GM21723 (cell line): Measurements from ENCODE around the gene KCNK1.
A peak's percentile ranks its signal among the peaks of the same experiment; 100 is the strongest.
"Not testable (repeated sequence)": the region's sequence is repeated elsewhere in the genome, so short reads cannot be mapped to it uniquely, and the experiment has no call there.

ENCODE experiments used
- ATAC-seq: cut with Tn5 transposase; IDR thresholded peaks from one replicate; pipeline ENCODE4 v1.9.1; 2021; ENCODE audit warnings: mild to moderate bottlenecking, moderate library complexity; ENCODE audit not compliant: unreplicated experiment

Gene KCNK1

DNA sequence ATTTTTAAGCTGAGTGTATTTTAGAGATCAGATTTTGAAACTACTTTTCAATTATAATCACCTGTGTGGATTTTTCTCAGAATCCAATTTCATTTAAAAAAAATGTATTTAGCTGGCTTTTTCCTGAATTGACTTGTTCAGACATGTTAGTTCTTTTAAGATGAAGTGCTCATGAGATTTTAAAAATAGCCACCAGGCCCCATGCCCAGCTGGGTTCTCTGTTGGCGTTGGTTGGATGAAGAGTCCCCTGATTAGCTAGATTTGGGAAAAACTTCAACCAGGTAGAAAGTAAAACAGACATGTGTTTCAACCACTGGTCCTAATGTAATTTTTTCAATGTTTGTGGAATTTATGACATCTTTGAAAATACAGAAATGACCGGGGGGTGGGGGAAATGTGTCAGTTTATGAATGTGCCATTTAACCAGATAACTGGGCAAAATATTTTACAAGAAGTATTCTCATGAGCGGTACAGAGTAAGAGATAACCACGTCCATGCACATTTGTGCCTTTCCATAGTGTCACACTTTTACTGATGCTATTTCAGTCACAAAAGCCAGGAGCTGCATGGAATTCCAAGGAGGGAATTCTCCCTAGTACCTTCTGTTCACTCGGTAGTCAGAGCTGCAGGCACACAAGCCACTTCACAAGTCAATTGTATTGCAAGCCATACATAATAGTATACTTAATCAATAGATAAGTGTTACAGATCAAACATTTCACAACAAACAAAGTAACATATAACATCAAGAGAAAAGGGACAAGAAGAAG, 51.1 kb downstream of the KCNK1 start:
- ATAC-seq, result no peak

DNA sequence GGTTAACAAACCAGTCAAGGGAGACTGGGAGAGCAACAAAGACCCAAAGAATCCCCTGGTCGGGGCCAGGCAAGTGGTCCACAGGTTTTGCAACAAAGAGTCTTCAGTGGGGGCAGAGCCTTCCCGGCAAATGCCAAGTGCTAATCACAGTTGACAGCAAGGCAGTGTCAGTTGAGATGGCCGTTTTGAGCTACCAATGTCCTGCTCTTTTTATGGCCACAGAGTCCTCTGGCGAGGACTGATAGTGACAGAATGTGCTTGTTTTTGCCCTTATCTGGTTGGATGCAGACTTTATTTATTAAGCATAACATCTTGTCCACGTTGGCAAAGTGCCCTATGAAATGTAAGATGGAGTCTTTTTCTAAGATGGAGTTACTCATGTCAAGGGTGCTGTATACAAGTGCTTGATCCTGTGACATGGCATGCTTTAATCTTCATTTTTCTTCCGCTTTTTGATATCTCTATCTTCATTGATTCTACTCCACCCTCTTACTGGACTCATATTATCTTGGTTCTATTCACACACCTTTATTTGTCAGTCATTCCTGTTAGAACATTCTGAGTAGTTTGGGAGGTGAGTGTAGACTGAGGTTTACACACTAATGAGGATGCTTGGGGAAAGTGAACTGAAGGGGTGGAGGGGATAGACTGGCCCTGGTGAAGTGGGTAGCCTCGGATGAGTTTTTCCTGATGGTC, 51.8 kb downstream of the KCNK1 start:
- no peak for ATAC-seq

DNA sequence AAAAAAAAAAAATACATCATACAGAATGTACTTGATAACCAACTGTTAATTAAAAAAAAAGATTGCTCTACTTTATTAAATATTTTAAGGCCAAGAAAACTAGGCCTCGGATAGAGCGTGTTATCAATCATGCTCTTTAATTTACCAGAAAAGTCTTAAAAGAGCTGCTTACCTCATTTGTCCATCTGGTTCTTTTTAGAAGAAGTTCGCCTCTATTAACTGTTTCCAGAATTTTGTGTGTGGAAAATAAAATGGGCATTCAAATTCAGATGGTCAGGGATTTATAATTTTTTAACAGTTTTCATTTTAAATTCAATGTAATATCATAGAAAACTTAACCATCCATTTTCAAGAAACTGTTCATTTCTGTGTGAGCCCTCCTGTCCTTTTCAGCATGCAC, 53.8 kb downstream of the KCNK1 start:
- ATAC-seq, result no peak

DNA sequence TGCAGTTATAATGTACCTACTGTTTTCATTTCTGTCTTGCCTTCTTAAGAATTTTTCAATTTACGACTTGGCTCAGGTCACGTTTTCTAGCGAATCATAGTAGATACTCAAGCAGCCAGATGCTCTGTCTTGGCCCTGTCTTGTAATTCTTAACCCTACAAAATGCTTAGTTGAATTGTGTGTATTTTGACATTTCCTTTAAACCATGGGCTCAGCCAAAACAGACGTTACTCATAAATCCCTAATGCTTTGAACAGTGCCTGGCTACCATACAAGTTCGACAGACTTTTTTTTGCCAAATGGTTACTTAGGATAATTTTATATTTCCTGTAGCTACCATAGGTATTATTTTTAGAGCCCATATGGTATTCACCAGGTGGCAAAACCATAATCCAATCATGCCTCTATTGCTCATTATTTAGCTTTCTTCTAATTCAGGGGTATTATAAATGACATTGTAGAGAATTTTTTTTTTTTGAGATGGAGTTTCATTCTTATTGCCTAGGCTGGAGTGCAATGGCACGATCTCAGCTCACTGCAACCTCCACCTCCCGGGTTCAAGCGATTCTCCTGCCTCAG, 54.3 kb downstream of the KCNK1 start:
- no peak for ATAC-seq

DNA sequence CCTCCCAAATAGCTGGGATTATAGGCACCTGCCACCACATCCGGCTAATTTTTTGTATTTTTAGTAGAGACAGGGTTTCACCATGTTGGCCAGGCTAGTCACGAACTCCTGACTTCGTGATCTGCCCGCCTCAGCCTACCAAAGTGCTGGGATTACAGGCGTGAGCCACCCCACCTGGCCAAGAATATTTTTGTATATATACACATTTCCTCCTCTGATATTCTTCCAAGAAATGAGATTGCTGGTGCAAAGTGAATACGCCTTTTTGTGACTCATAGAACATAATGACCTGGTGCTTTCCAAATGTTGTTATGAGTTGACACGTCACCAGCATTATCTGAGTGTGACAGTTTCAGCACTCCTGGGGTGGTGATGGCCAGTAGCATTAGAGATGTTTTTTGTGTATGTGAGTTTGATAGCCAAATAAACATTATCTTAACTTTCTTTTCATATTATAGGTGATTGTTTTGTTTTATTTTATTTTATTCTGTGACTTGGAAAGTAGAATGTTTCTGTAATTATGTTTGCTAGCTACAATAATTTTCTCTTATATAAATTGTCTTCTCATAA, 54.9 kb downstream of the KCNK1 start:
- no peak for ATAC-seq

DNA sequence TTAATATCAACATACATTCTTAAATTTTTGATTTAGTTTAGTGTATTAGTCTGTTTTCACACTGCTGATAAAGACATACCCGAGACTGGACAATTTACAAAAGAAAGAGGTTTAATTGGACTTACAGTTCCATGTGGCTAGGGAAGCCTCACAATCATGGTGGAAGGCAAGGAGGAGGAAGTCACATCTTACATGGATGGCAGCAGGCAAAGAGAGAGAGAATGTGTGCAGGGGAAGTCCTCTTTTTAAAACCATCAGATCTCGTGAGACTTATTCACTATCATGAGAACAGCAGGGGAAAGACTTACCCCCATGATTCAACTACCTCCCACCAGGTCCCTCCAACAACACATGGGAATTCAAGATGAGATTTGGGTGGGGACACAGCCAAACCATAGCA, 56.5 kb downstream of the KCNK1 start:
- not testable (repeated sequence) for ATAC-seq

DNA sequence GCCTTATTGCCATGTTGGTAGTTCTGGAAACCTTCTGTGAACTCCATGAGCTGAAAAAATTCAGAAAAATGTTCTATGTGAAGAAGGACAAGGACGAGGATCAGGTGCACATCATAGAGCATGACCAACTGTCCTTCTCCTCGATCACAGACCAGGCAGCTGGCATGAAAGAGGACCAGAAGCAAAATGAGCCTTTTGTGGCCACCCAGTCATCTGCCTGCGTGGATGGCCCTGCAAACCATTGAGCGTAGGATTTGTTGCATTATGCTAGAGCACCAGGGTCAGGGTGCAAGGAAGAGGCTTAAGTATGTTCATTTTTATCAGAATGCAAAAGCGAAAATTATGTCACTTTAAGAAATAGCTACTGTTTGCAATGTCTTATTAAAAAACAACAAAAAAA, 57.4 kb downstream of the KCNK1 start:
- no peak for ATAC-seq

DNA sequence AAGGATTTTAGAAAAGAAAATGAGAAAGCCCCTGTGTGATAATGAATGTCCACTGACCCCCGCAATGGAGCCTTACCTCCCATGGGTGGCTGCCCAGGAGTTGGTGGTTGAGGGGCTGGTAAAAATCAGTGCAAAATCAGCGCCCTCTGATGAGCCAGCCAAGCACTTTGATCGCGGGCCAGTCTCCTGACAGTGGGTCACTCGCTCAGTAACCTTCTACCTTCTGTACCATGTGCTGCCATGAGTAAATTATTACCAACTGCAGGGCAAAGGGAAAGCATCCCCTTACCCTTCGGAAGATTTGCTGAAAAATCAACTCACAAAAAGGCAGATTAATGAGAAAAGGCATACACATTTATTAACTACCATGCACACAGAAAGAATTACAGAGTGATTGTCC, 58.8 kb downstream of the KCNK1 start:
- no peak for ATAC-seq

DNA sequence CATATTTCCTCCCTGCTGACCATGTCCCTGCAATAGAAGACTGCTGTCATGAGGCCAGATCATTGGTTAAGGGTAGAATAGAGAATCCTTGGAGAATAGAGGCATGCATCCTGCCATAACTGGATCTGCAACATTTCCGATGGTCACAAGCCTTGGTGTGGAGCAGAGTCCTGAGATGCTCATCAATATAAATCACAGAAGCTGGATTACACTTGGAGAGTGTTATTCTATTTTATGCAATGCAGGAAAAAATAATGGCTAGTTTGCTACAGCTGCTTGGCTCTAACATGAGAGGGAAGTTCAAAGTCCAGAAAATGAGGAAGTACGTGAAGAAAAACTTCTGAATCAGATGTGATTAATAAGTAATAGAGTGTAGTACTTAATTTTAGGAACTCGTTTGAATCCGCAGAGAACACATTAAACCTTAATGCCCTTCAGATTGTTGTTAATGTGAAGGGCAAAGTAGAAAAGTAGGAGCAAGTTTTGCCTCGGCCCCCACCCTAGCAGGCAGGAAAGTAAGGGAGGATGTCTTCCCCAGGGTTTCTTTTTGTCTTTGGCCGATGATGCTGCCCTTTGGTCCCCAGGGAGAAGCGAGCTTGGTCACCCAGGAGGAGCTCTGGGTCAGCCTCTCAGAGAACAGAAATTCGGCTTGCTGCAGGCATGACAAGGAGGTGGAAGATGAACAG, 59.5 kb downstream of the KCNK1 start:
- ATAC-seq, result no peak

DNA sequence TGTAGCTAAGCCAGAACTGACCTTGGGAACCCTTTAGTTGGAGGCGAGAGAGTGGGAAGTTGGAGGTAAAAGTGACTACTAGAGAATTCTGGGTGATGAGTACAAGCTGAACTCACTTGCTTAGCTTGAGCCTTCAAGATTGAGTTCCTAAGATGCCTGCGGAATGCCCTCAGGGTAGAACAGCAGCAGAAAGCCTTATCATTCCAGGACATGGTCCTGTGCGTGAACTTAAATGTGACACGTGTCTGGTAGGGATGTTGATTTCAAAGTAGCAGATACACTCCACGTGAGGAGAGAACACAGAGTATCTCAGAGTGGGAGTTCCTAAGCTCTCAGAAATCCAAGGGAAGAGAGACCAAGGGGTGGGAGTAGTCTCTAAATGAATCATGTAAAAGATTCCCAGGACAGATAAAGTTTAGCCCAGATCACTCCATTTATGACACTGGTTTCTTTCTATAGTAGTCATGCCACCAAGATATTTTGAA, 60.1 kb downstream of the KCNK1 start:
- ATAC-seq, result no peak

DNA sequence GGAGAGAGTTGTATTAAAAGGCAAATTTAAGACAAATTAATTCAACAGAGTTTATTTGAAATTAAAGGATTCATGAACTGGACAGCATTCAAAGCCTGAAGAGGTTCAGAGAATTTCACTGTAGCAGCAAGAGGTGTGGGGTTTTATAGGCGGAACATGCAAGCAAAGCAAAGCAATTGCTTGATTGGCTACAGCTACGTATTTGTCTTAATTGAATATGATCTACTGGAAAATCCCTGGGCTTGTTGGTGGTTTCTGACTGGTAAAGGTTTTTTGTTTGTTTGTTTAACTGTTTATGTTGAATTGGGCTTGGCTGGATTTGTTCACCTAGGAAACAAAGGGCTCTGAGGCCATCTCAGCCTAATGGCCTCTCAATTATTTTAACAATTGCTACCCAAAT, 61.5 kb downstream of the KCNK1 start:
- ATAC-seq, result no peak

DNA sequence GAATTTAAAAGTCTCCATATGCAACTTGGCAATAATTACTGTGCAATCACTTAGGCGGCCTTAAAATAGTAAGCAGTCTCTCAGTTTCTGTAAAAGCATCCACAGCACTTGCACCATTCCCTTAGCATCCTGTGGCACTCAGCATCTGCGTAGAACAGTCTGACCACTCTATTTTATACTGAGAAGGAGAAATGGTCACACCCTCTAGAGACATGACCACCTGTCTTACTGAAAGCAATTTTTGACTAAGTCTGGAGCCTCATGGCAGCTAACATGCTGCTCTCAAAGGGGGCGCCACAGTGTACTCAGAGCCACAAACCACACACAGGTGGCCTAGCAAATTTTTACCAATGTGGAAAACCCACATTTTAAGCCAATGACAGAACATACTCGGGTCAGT, 62.0 kb downstream of the KCNK1 start:
- peak; percentile 93 for ATAC-seq

DNA sequence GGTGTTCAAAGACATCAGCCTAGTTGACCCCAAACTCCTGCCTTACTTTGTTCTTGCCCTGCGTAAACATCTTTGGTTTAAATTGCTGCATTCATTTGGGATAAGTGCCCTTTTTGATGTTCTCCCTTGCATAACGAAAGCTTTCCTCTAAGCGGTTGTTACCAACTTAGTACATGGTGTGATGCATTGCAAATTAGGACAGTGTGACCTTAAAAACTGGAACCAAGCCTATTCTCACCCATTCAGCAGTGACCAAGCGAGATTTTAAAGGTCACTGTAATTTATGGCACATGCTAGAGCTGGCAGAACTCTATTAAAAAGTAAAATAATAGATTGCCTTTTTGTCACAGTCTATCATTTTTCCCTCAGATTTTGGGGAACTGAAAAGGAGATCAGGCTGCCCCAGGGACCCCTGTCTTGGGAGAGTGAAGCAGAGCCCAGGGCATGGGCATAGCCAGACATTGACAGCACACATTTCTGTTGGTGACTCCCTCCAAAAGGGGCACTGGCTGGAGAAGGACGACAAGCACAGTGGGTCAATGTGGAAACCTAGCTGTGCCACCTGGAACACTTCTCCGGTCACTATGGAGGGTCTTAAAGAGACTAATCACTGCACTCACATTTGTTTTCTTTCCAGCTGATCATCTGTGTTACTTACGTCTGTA, 63.9 kb downstream of the KCNK1 start:
- ATAC-seq, result no peak

DNA sequence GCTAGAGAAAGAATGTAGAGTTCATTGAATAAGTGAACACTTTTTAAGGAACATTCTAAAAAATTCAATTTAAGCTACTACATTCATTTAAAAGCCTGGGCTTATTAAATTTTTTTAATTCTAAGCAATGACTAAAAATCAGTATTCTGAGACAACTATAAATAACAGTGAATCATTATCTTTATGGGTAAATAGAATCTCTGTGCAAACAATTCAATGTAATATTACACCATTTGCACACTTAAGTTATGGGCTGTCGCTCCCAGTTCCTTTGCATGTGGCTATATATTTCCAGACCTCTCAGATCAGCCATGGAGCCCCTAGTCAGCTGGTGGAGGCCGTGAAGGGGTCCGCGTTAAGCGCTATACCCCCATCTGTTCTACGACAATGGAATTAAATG, 65.1 kb downstream of the KCNK1 start:
- no peak for ATAC-seq

DNA sequence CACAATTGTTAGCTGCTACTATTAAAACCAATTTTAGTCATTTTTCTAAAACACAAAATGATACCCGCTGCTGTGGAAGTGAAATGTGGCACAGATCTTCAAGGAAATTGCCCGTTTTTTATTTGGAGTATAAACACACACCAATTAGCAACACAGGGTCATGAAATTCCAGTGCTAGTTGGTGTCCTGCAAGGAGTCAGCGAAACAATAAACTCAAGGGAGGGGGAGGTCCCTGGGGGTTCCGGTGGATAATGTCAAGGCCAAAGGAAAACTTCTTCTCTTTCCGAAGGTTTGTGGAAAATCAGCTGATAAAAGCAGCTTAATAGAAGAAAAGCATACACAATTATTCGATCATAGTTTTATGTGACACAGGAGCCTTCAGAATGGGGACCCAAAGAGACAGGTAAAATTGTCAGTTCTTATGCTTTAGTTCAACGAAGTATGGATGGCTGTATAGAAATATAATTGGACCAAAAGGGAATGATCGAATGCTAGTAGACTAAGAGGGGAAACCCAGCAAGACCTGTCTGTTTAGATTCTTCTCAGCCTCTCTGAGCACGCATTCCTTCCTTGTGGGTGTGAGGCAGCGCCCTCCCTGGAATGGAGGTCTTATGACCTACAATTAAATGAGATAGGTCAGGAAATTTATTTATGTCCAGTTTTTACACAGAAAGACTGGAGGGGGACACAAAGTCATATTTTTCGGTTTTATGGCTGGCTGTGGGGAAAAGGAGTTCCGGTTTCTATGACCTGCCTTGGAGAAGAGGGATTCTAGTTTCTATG, 65.9 kb downstream of the KCNK1 start:
- no peak for ATAC-seq

DNA sequence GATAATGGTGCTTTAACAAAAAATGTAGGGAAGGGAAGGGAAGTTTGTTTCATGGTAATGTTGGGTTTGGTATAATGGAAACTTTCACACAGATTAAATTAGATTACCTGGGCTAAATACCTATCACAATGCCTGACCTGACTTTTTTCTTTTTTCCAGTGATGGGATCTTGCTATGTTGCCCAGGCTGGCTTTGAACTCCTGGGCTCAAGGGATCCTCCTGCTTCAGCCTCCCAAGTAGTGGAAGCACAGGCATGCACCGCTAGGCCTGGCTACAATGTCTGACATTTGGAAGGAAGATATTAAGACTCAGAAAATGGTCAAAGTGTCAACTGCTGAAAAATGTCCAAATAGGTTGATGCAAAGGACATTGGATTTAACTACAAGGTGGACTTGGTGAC, 67.4 kb downstream of the KCNK1 start:
- no peak for ATAC-seq

DNA sequence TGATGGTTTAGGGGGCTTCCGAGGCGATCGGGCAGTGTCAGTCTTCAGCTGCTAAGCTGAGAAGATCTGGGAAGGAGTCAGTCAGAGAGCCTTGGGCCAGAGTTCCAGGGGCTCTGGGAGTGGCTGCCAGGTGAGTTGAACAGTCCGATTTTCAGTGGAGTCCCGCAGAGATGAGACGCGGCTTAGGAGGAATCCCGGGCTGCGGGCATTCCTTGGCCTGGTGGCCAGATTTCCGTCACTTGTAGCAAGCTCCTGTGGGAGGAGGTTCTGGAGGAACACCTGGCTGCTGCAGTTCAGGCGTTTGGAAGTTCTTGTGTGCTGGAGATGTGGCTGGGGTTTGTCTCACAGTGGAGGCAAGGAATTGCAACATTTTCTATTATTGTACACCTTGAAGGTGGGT, 72.7 kb downstream of the KCNK1 start:
- ATAC-seq, result not testable (repeated sequence)

DNA sequence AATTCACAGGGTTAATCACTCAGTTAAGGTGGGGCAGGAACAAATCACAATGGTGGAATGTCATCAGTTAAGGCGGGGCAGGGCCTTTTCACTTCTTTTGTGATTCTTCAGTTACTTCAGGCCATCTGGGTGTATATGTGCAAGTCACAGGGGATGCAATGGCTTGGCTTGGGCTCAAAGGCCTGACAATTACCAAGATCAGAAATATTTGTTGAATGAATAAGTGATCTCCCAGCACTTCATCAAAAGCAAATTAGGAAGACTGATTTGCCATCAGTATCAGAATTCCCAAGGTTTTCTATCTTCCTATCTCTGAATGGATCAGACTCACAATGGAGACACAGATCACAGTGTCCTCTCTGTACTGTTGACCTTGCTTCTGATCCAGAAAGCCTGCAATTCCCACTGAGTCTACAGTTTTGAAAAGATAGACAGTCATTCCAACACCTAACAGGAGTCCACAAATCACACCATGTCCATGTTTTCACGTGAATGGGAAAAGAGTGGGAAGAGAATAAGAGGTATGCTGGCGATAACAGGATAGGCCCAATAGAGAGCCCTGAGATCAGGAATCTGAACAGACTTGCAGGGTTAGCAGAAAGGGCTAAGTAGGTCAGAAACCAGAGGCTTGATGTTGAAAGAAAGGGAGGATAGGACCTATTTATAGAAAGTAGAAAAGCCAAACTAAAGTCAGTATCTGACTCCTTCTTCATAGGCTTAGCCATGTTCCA, 75.3 kb downstream of the KCNK1 start:
- no peak for ATAC-seq

DNA sequence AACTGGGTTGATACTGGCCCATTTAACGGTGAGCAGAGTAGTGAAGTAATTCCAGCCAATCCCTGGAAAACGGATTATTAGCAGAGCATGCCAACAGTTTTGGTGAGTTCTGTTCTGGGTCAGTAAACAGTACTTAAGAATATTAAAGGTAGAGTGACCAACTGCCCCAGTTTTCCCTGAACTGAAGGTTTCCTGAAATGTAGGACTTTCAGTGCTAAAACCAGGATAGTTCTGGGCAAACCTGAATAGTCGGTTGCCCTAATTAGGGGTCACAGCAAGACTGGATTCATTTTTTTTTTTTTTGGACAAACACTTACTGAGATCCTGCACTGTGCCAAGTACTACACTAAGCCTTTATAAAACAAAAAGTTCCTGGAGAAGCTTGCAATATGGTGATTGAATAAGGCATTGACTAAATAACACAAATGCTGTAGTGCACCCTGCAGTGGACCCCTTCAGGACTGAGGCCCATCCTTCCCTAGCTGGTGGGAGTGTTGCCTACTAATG, 75.9 kb downstream of the KCNK1 start:
- no peak for ATAC-seq
